K562 (cell line): ENCODE measurements around the gene CCNT2. TPM values are rescaled to one million over a fixed set of nuclear protein-coding genes. Genes with fewer than 3 reads are reported as not detected.

Experiments
- ATAC-seq: fragments of 200-7000 bp; cut with Tn5 transposase; 3 replicates; pipeline ENCODE4 v1.9.1; 2020; ENCODE audit warnings: moderate library complexity
- BruUV-seq: library from RNA; stranded (reverse); fragments of 400-500 nt; replicated peaks from 2 replicates; lab custom pipeline; 2021; lab: Mats Ljungman, UMichigan
- CTCF ChIA-PET: fragments of 300-600 bp; formaldehyde crosslinking; extraction: SDS; loops from one replicate; lab custom pipeline; 2021; ENCODE audit warnings: low intra/inter-chr PET ratio; lab: Yijun Ruan, JAX
- POLR2A ChIA-PET: fragments of 300-600, 350-650 bp; sonication (Branson Sonifier 250); formaldehyde crosslinking; extraction: SDS; loops from one replicate; lab custom pipeline; 2021; ENCODE audit warnings: antibody characterized with exemption, inconsistent platforms; lab: Yijun Ruan, JAX
- DNase-seq, 4 experiments: peaks; one replicate each; pipeline versions ENCODE4 v3.0.0 to v3.0.0-alpha.2; 2011 to 2018; ENCODE audit warnings: low spot score in 3 of 4, mixed read lengths in 3 of 4; ENCODE audit errors: extremely low read depth in 1 of 4
- FAIRE-seq: peaks from 2 replicates; lab custom pipeline; 2011; peaks lifted over from hg19 to GRCh38; lab: Jason Lieb, UNC
- H2AFZ ChIP-seq: 2 replicates; pipeline ENCODE4 v1.6.0; 2011; ENCODE audit warnings: low read depth, low read length, control low read depth, inconsistent platforms
- H3K27ac ChIP-seq: fragments of 200-600 bp; 3 replicates; pipeline ENCODE4 v1.8.0; 2011; ENCODE audit warnings: low read depth, mild to moderate bottlenecking, control low read depth, inconsistent platforms, low read length, moderate library complexity, mixed read lengths; ENCODE audit errors: extremely low read depth
- H3K27me3 ChIP-seq, 2 experiments: fragments of 300-600 bp in 1 of 2; 2 replicates in 1 of 2; 3 replicates in 1 of 2; pipeline versions ENCODE4 v1.6.0 to v1.8.0; 2011; ENCODE audit warnings: inconsistent platforms in 2 of 2, low read length in 2 of 2, mild to moderate bottlenecking in 1 of 2, mixed read lengths in 1 of 2, moderate library complexity in 1 of 2; ENCODE audit not compliant: control insufficient read depth in 2 of 2, insufficient read depth in 2 of 2
- H3K36me3 ChIP-seq: fragments of 300-600 bp; 3 replicates; pipeline ENCODE4 v1.8.0; 2011; ENCODE audit warnings: mild to moderate bottlenecking, low read length, inconsistent platforms; ENCODE audit not compliant: control insufficient read depth, insufficient read depth
- H3K4me1 ChIP-seq, 2 experiments: fragments of 200-600 bp in 1 of 2; replicated peaks in 1 of 2; 2 replicates in 1 of 2; 3 replicates in 1 of 2; pipeline versions ENCODE4 v1.5.1 to v1.8.0; 2011; ENCODE audit warnings: inconsistent platforms in 2 of 2, low read length in 2 of 2, mild to moderate bottlenecking in 1 of 2, mixed read lengths in 1 of 2, moderate library complexity in 1 of 2; ENCODE audit not compliant: control insufficient read depth in 2 of 2, insufficient read depth in 2 of 2
- H3K4me2 ChIP-seq: 2 replicates; pipeline ENCODE4 v1.6.1; 2011; ENCODE audit warnings: low read length, control low read depth, inconsistent platforms, mixed read lengths; ENCODE audit not compliant: insufficient read depth
- H3K4me3 ChIP-seq: fragments of 200-600 bp; sonication (generic), shearing (Covaris generic); 2 replicates; pipeline ENCODE4 v1.5.1; 2016; ENCODE audit warnings: control low read depth, inconsistent platforms
- H3K79me2 ChIP-seq: fragments of 200-600 bp; 3 replicates; pipeline ENCODE4 v1.8.0; 2011; ENCODE audit warnings: low read length, inconsistent platforms; ENCODE audit not compliant: control insufficient read depth, insufficient read depth
- H3K9ac ChIP-seq, 2 experiments: 2 replicates each; pipeline versions ENCODE4 v1.6.0 to v1.6.1; 2011; ENCODE audit warnings: low read depth in 2 of 2, low read length in 2 of 2, control low read depth in 1 of 2, inconsistent platforms in 1 of 2, mild to moderate bottlenecking in 1 of 2, mixed read lengths in 1 of 2; ENCODE audit not compliant: insufficient read depth in 1 of 2
- H3K9me1 ChIP-seq: one replicate; pipeline ENCODE4 v1.6.0; 2011; ENCODE audit warnings: inconsistent platforms, mild to moderate bottlenecking, low read length, moderate library complexity; ENCODE audit not compliant: control insufficient read depth, insufficient read depth
- H3K9me3 ChIP-seq: replicated peaks from 2 replicates; pipeline ENCODE4 v1.5.1; 2011; ENCODE audit warnings: low read depth, low read length, inconsistent platforms; ENCODE audit not compliant: control insufficient read depth, insufficient read depth
- H4K20me1 ChIP-seq: replicated peaks from 2 replicates; pipeline ENCODE4 v1.6.1; 2011; ENCODE audit warnings: low read length, inconsistent platforms, mixed read lengths; ENCODE audit not compliant: control insufficient read depth, insufficient read depth
- ZNF551 ChIP-seq: fragments of 250-450 bp; sonication (Bioruptor Pico); IDR thresholded peaks from 2 replicates; pipeline ENCODE4 v1.5.0; 2021; ENCODE audit warnings: mild to moderate bottlenecking, moderate library complexity
- WGBS: fragments of 100-300 bp; shearing (Covaris generic); methylation state at CpG from one replicate; pipeline ENCODE4 v1.1.6; 2016; ENCODE audit warnings: low coverage, mixed read lengths; ENCODE audit not compliant: insufficient coverage; ENCODE audit errors: missing lambda C conversion rate; 5-methylcytosine and 5-hydroxymethylcytosine counted together
- in situ Hi-C: fragments of 300-500 bp; cut with MboI; formaldehyde crosslinking; loops from 4 replicates; pipeline ENCODE4 v1.15.0; 2018; ENCODE audit warnings: inconsistent platforms, mixed read lengths
- intact Hi-C: fragments of 100-400 bp; cut with micrococcal nuclease; formaldehyde crosslinking; loops from 2 replicates; pipeline ENCODE4 v1.14.2; 2022
- polyA plus RNA-seq, 8 experiments: library from polyadenylated mRNA; depleted of rRNA in 4 of 8; stranded (reverse) in 5 of 8; unstranded in 3 of 8; fragments of >200 nt; fragmentation: Nextera tagmentation in 2 of 8; fragmentation: Illumina TruSeq in 1 of 8; extraction: Ambion mirVana in 2 of 8; extraction: Trizol in 1 of 8; gene quantifications; 2 replicates each; pipeline versions ENCODE4 v1.2.1 to v1.2.3, GENCODE V29; 2011 to 2014; ENCODE audit warnings: inconsistent platforms in 1 of 8, missing spikeins in 1 of 8
- total RNA-seq, 7 experiments: library from RNA; depleted of rRNA in 6 of 7; stranded (reverse); fragments of >200 nt in 6 of 7; fragmentation: Illumina TruSeq in 2 of 7; extraction: Trizol in 2 of 7; gene quantifications; 2 replicates each; pipeline versions ENCODE4 v1.2.1 to v1.2.3, GENCODE V29; 2011 to 2021; ENCODE audit warnings: low replicate concordance in 1 of 7
- TF ChIP-seq, protein P1 (sequence below): sonication (generic); formaldehyde crosslinking; IDR thresholded peaks from 2 replicates; pipeline ENCODE4 v1.5.0; 2020; ENCODE audit warnings: missing genetic modification reagents

Gene CCNT2
- total and polyA plus RNA-seq, 9 of the 15 experiments (the other 6 are each of a cell fraction or from before 2014, with no cell fraction given): 12.6 to 30.0 (median 22.7) TPM

DNA sequence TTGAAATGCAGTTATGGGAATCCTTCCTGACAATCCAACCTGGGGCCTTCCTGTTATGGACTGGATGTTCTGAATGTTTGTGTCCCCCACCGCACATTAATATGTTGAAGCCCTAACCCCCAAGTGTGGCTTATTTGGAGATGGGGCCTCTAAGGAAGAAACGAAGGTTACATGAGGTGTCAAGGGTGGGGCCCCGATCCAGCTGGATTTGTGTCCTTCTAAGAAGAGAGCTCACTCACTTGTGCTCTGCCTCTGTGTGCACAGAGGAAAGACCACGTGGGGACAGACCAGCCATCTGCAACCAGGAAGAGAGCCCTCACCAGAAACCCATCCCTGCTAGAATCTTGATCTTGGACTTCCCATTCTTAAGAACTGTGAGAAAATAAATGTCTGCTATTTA is 84.2 kb downstream of the CCNT2 start:
- Histone ChIP-seq H3K9ac (no peak overlapping the region), H3K4me2 (no peak overlapping the region), H3K9me1 (no peaks in the 10 kb centered on the region), H2AFZ (peak overlapping the region; percentile 58; the same call in 1 of the 2 replicates), H4K20me1 (no peaks in the 10 kb centered on the region), H3K36me3 (no peaks in the 10 kb centered on the region), H3K4me1 (peaks cover 0 to 8% of the 10 kb centered on the region in 2 experiments; a peak in 2 of 5 replicates), H3K4me3 (no peak overlapping the region), H3K79me2 (no peaks in the 10 kb centered on the region), H3K27me3 (peaks cover 0 to 2% of the 10 kb centered on the region in 2 experiments; a peak in 1 of 5 replicates), H3K9me3 (no peaks in the 10 kb centered on the region), H3K27ac (no peak overlapping the region)
- BruUV-seq: no TSS peak
- ATAC-seq (no peak), FAIRE-seq (no peak), DNase-seq (no peak)
- WGBS: 24% methylated on average over 4 of the region's 4 CpGs
- in situ Hi-C loops: no loop called here
- CTCF ChIA-PET: no interaction called here
- intact Hi-C loops: loop anchor here (5.0 to 10.0 kb wide), 6 partner anchors 172 to 1382 kb away; partner anchors contain the start of genes R3HDM1 and ZRANB3
- TF ChIP-seq, protein P1, sequence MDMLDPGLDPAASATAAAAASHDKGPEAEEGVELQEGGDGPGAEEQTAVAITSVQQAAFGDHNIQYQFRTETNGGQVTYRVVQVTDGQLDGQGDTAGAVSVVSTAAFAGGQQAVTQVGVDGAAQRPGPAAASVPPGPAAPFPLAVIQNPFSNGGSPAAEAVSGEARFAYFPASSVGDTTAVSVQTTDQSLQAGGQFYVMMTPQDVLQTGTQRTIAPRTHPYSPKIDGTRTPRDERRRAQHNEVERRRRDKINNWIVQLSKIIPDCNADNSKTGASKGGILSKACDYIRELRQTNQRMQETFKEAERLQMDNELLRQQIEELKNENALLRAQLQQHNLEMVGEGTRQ (CRISPR knock-in tag): 0 out of 2 replicates have a peak, but pooled peaks have one; percentile 12
- TF ChIP-seq ZNF551: no peak
- POLR2A ChIA-PET: no interaction called here
